CD14-positive monocyte (primary cell): ENCODE measurements around the gene GRM4. TPM values are rescaled to one million over a fixed set of nuclear protein-coding genes. Genes with fewer than 3 reads are reported as not detected.

Experiments
- DNase-seq, 3 donors: peaks; one replicate each; pipeline ENCODE4 v3.0.0-alpha.2; 2011 to 2022
- H2AFZ ChIP-seq: 2 replicates; pipeline ENCODE4 v1.6.0; 2012; ENCODE audit warnings: mild to moderate bottlenecking, low read depth, low read length, inconsistent platforms; ENCODE audit not compliant: insufficient read depth, poor library complexity, severe bottlenecking
- H3K27ac ChIP-seq, 2 donors: 1 replicate in 1 of 2; 2 replicates in 1 of 2; pipeline ENCODE4 v1.5.1; 2012 to 2013; ENCODE audit warnings: low read length in 2 of 2, control low read depth in 1 of 2, inconsistent platforms in 1 of 2, low read depth in 1 of 2, mild to moderate bottlenecking in 1 of 2
- H3K27me3 ChIP-seq, 2 donors: one replicate each; pipeline versions ENCODE4 v1.6.0 to v1.6.1; 2011 to 2013; ENCODE audit warnings: low read length in 2 of 2; ENCODE audit not compliant: control insufficient read depth in 2 of 2, insufficient read depth in 2 of 2
- H3K36me3 ChIP-seq, 2 donors: replicated peaks in 1 of 2; 1 replicate in 1 of 2; 2 replicates in 1 of 2; pipeline versions ENCODE4 v1.5.1 to v1.6.1; 2012 to 2013; ENCODE audit warnings: low read length in 2 of 2, control low read depth in 1 of 2, inconsistent platforms in 1 of 2, mild to moderate bottlenecking in 1 of 2; ENCODE audit not compliant: insufficient read depth in 2 of 2, control insufficient read depth in 1 of 2
- H3K4me1 ChIP-seq, 2 donors: 1 replicate in 1 of 2; 2 replicates in 1 of 2; pipeline versions ENCODE4 v1.5.1 to v1.6.1; 2012 to 2013; ENCODE audit warnings: low read length in 2 of 2, control low read depth in 1 of 2, inconsistent platforms in 1 of 2, mild to moderate bottlenecking in 1 of 2, moderate library complexity in 1 of 2; ENCODE audit not compliant: insufficient read depth in 2 of 2, control insufficient read depth in 1 of 2
- H3K4me2 ChIP-seq: replicated peaks from 2 replicates; pipeline ENCODE3; 2012; ENCODE audit warnings: low read length, moderate library complexity, mild to moderate bottlenecking; ENCODE audit not compliant: poor library complexity, severe bottlenecking; ENCODE audit errors: extremely low read depth
- H3K4me3 ChIP-seq, 3 experiments: fragments of 200-600 bp in 1 of 3; sonication (generic) in 1 of 3; replicated peaks in 1 of 3; 1 replicate in 2 of 3; 2 replicates in 1 of 3; pipeline ENCODE4 v1.5.1; 2011 to 2013; ENCODE audit warnings: low read length in 3 of 3, mild to moderate bottlenecking in 3 of 3, control low read depth in 2 of 3, low read depth in 2 of 3, inconsistent platforms in 1 of 3, moderate library complexity in 1 of 3
- H3K79me2 ChIP-seq: 2 replicates; pipeline ENCODE4 v1.6.0; 2012; ENCODE audit warnings: mild to moderate bottlenecking, control low read depth, inconsistent platforms, low read length, moderate library complexity; ENCODE audit not compliant: insufficient read depth
- H3K9ac ChIP-seq: 2 replicates; pipeline ENCODE4 v1.6.0; 2017; ENCODE audit warnings: low read length, mild to moderate bottlenecking; ENCODE audit not compliant: insufficient read depth, poor library complexity, severe bottlenecking
- H3K9me3 ChIP-seq, 2 donors: replicated peaks in 1 of 2; 1 replicate in 1 of 2; 2 replicates in 1 of 2; pipeline versions ENCODE4 v1.5.1 to v1.6.1; 2012 to 2013; ENCODE audit warnings: low read length in 2 of 2, control low read depth in 1 of 2; ENCODE audit not compliant: control insufficient read depth in 1 of 2, insufficient read depth in 1 of 2
- H4K20me1 ChIP-seq: 2 replicates; pipeline ENCODE4 v1.6.0; 2012; ENCODE audit warnings: mild to moderate bottlenecking, low read length, control low read depth, moderate library complexity; ENCODE audit not compliant: insufficient read depth
- H3K27ac Mint-ChIP-seq, 7 donors: one replicate each; pipeline ENCODE4 v1.8.0; 2020; ENCODE audit warnings: mild to moderate bottlenecking in 7 of 7, mixed read lengths in 7 of 7, moderate library complexity in 6 of 7, inconsistent platforms in 2 of 7
- H3K27me3 Mint-ChIP-seq, 3 donors: one replicate each; pipeline ENCODE4 v1.8.0; 2021 to 2022; ENCODE audit warnings: low read depth in 3 of 3, mild to moderate bottlenecking in 3 of 3, mixed read lengths in 3 of 3, moderate library complexity in 3 of 3, inconsistent platforms in 1 of 3
- H3K36me3 Mint-ChIP-seq, 2 donors: one replicate each; pipeline ENCODE4 v1.8.0; 2020; ENCODE audit warnings: mixed read lengths in 2 of 2, inconsistent platforms in 1 of 2, mild to moderate bottlenecking in 1 of 2
- H3K4me1 Mint-ChIP-seq: one replicate; pipeline ENCODE4 v1.8.0; 2020; ENCODE audit warnings: mild to moderate bottlenecking, mixed read lengths
- H3K4me3 Mint-ChIP-seq, 2 donors: one replicate each; pipeline ENCODE4 v1.8.0; 2020; ENCODE audit warnings: mild to moderate bottlenecking in 2 of 2, mixed read lengths in 2 of 2, moderate library complexity in 1 of 2
- H3K9me3 Mint-ChIP-seq, 7 donors: one replicate each; pipeline ENCODE4 v1.8.0; 2020 to 2022; ENCODE audit warnings: mixed read lengths in 7 of 7, mild to moderate bottlenecking in 6 of 7, moderate library complexity in 6 of 7, inconsistent platforms in 2 of 7
- CTCF ChIP-seq: fragments of 200-600 bp; IDR thresholded peaks from one replicate; pipeline ENCODE4 v1.8.0; 2022; ENCODE audit warnings: antibody characterized with exemption, mild to moderate bottlenecking
- WGBS: methylation state at CpG from one replicate; pipeline ENCODE4 v1.1.5; 2013; ENCODE audit warnings: missing lambda C conversion rate; ENCODE audit not compliant: insufficient coverage; 5-methylcytosine and 5-hydroxymethylcytosine counted together
- intact Hi-C, 2 donors: fragments of 100-400 bp; cut with micrococcal nuclease; formaldehyde crosslinking; loops; one replicate each; pipeline versions ENCODE4 v1.15.0 to v1.15.1; 2023
- polyA plus RNA-seq, 3 donors: library from polyadenylated mRNA; depleted of rRNA in 1 of 3; unstranded in 2 of 3; stranded (reverse) in 1 of 3; fragments of 300-500 nt in 2 of 3; fragments of >200 nt in 1 of 3; fragmentation: Illumina TruSeq in 2 of 3; gene quantifications; 1 replicate in 2 of 3; 2 replicates in 1 of 3; pipeline ENCODE4 v1.2.3, GENCODE V29; 2012 to 2021

The GRM4 gene
- polyA plus RNA-seq, 3 donors = not detected

GRCh38 chr6:34028691-34029360, 117.1 kb downstream of the GRM4 start:
- no peak overlapping the region for H3K27ac Mint-ChIP-seq
- no peaks in the 10 kb centered on the region for H3K79me2 ChIP-seq
- intact Hi-C loops = loop anchor here in 1 of 2 donors (5.0 kb wide), 1 partner anchor 262 kb away; no protein-coding TSS in a partner anchor
- WGBS = 92% methylated on average over 18 of the region's 18 CpGs
- no peaks in the 10 kb centered on the region for H4K20me1 ChIP-seq
- H3K36me3 ChIP-seq = no peaks in the 10 kb centered on the region
- no peak for TF ChIP-seq CTCF
- H3K36me3 Mint-ChIP-seq = no peaks in the 10 kb centered on the region
- H3K4me2 ChIP-seq = no peak overlapping the region
- no peak overlapping the region for H3K9ac ChIP-seq
- no peaks in the 10 kb centered on the region for H3K27me3 ChIP-seq
- peaks cover 2 to 3% (median 2%) of the 10 kb centered on the region in 3 donors for H3K27me3 Mint-ChIP-seq
- no peak for DNase-seq
- no peak overlapping the region for H3K27ac ChIP-seq
- H2AFZ ChIP-seq = no peak overlapping the region
- peaks cover 0 to 2% (median 0%) of the 10 kb centered on the region in 7 donors for H3K9me3 Mint-ChIP-seq
- H3K4me1 ChIP-seq = no peaks in the 10 kb centered on the region
- H3K4me3 Mint-ChIP-seq = no peak overlapping the region
- no peak overlapping the region for H3K4me3 ChIP-seq
- no peaks in the 10 kb centered on the region for H3K4me1 Mint-ChIP-seq
- H3K9me3 ChIP-seq = no peaks in the 10 kb centered on the region

GRCh38 chr6:34027939-34028441, 117.9 kb downstream of the GRM4 start:
- Mint-ChIP-seq H3K27ac (no peak overlapping the region), H3K27me3 (peaks cover 0 to 5% (median 2%) of the 10 kb centered on the region in 3 donors), H3K9me3 (peaks cover 0 to 2% (median 0%) of the 10 kb centered on the region in 7 donors), H3K4me3 (no peak overlapping the region), H3K4me1 (no peaks in the 10 kb centered on the region), H3K36me3 (no peaks in the 10 kb centered on the region)
- TF ChIP-seq CTCF = peak; percentile 44
- no peak for DNase-seq
- H3K27me3 ChIP-seq = no peaks in the 10 kb centered on the region
- 87% methylated on average over 26 of the region's 31 CpGs for WGBS
- H3K9ac ChIP-seq = no peak overlapping the region
- no peaks in the 10 kb centered on the region for H3K79me2 ChIP-seq
- no peak overlapping the region for H2AFZ ChIP-seq
- H3K36me3 ChIP-seq = no peaks in the 10 kb centered on the region
- H3K9me3 ChIP-seq = no peaks in the 10 kb centered on the region
- H4K20me1 ChIP-seq = no peaks in the 10 kb centered on the region
- no peak overlapping the region for H3K4me3 ChIP-seq
- H3K4me1 ChIP-seq = no peaks in the 10 kb centered on the region
- no peak overlapping the region for H3K4me2 ChIP-seq
- intact Hi-C loops = loop anchor here (2.0 to 5.0 kb wide), 2 partner anchors 257 to 261 kb away; no protein-coding TSS in a partner anchor
- no peak overlapping the region for H3K27ac ChIP-seq
